ENCODE results near the gene PLK4.
"Not testable (repeated sequence)": the region's sequence is repeated elsewhere in the genome, so short reads cannot be mapped to it uniquely, and the experiment has no call there.

The PLK4 gene

DNA sequence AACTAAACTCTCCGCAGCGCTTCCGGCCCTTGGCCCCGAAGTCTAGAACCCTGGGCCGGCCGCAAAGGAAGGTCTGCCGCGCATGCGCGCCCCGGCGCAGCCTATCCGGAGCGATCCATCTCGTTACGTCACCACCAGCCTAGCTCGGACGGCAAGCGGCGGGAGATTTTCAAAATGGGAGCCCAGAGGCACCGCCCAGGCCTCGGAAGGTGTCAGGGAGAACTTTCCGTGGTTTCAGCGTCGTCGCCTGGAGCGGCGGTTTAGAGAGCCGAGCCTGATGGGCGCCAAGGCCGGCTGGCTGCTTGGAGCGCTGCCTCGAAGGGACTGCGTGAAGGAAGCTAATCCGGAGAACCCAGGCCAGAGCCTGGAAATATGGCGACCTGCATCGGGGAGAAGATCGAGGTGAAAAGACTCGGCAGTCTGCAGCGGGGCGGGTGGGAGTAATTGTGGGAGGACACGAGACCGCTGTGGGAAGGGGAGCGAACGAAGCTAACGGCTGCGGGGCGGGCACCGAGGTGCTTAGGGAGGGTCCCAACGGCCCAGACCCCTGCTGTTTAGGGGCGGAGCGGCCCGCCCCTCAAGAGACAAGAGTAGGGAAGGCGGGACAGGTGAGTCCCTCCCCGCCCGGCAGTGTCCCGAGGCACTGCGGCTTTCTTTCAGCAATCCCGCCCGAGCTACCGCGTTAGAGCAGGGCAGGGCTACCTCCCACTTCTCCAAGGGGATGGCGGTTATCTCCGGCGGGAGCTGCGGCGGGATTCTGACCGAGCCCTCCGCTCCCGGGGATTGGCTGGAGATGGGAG, at the start of gene PLK4:
PLK4 (plus strand) TSS at position 131 of the 800 bp plus-strand sequence; CDS start at position 373, 242 bp downstream.
- DNase-seq (ENCODE audit: extremely low read depth in 1 of 2, low read depth in 1 of 2) = peak; percentile 80 to 89

DNA sequence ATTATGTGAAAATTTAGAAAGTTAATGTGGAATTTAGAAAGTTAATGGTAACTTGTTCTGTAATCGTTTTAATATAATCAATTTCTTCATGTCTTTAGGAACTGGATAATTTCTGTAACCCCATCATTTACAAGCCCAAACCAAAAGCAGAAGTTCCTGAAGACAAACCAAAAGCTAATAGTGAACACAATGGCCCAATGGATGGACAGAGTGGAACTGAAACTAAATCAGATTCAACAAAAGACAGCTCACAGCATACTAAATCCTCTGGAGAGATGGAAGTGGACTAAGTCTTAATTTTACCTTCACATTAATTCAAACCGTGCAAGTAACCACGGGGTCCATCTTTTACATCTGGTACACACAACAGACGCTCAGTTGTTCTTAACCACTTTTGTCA, 48.1 kb upstream of the PLK4 start:
- no peak for DNase-seq (ENCODE audit: extremely low read depth in 1 of 2, low read depth in 1 of 2)

DNA sequence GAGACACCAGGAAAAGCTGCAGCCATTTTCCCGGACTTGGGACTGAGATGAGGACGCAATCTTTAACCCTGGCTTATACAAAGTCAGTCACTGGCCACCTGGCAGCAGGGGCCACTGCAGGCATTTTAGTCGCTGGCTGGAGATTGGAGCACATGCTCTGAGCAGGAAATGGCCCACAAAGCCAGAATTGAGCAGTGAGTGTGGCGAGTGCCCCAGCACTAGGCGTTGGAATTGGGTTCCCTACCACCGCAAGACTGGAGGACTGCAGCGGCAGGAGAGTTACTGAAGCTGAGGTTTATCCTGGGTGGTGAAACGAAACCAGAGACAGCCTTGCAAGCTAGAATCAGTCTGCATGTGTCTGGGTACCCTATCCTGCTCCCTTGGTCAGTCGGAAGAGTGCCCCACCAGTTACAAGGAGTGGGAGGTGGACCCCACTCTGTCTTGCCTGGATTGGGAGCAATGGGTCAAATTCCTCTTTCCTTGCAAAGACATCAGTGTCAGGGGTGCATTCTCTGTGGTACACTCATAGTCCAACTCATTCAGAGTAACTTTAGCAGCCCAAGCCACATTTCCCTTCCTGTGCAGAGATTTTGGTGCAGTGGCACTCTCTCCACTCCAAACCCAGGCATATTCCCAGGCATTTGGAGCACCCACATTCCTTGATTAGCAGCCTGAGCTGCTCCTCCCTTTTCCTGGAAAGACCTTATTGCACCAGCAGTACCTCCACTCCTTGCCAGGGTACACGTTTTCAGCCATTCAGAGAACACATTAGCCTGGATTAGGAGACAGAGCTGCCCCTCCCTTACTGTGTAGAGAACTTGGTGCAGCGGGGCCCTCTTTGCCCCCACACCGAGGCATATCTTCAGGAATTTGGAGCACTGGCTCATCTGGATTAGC, 36.7 kb upstream of the PLK4 start:
- DNase-seq (ENCODE audit: extremely low read depth in 1 of 2, low read depth in 1 of 2) = no peak

DNA sequence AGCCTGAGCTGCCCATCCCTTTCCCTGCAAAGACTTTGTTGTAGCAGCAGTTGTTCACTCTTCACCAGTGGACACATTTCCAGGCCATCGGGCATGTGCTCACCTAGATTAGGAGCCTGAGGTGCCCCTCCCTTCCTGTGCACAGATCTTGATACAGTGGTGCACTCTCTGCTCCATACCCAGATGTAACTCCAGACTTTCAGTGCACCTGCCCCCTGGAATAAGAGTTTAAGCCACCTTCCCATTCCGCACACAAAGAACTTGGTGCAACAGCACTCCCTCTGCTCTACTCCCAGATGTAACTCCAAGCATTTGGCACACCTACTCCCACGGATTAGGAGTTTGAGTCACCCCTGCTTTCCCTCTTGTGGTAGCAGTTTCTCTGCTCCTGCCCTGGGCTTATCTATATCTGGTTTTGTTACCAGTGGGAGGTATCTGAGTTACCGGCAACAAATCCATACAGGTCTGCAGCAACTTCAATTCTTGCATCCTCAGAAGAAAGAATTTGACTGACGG, 36.0 kb upstream of the PLK4 start:
- no peak for DNase-seq (ENCODE audit: extremely low read depth in 1 of 2, low read depth in 1 of 2)

DNA sequence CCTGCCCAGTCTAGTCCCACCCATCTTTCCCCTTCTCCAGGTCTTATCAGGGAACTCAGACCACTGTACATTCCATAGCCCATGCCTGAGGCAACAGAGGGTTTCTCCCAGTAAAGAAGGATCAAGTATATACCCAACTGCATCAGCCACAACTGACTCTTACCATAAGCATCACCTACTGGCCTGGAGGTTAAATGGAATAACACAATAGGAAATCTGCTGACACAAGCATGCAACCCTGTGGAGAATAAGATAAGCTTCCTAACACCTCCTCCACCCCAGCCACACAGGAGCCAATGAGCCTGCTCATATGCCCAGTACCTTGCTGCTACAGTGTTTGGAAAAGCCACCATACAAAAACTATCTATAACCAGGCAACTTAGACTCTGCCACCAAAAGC, 34.6 kb upstream of the PLK4 start:
- no peak for DNase-seq (ENCODE audit: extremely low read depth in 1 of 2, low read depth in 1 of 2)

DNA sequence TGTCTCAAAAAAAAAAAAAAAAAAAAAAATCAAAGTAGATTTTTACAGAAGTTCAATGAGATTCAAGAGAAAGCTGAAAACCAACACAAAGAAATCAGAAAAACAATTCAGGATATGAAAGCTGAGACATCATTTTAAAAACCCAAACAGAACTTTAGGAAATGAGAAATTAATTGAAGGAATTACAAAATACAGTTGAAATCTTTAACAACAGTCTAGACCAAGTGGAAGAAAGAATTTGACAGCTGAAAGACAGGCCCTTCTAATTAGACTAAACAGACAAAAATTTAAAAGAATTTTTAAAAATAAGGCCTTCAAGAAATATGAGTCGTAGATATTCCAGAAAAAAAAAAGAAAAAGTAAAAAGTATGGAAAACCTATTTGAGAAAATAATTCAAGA, 33.9 kb upstream of the PLK4 start:
- no peak for DNase-seq (ENCODE audit: extremely low read depth in 1 of 2, low read depth in 1 of 2)

DNA sequence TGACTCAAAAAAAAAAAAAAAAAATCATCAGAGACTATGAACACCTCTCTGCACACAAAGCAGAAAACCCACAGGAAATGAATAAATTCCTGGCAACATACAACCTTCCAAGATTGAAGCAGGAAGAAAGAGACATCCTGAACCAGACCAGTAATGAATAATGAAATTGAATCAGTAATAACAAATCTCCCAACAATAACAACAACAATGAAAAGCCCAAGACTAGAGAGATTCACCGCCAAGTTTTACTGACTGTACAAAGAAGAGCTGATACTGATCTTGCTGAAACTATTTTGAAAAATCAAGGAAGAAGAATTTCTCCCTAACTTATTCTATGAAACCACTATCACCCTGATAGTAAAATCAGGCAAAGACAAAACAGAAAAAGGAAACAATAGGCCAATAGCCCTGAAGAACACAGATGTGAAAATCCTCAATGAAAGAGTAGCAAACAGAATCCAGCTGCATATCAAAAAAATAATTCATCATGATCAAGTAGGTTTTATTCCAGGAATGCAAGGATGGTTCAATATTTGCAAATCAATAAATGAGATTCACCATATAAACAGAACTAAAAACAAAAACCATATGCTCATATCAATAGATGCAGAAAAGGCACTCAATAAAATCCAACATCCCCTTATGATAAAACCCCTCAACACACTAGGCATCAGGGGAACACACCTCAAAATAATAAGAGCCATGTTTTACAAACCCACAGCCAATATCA, 31.0 kb upstream of the PLK4 start:
- DNase-seq (ENCODE audit: extremely low read depth in 1 of 2, low read depth in 1 of 2) = no peak

DNA sequence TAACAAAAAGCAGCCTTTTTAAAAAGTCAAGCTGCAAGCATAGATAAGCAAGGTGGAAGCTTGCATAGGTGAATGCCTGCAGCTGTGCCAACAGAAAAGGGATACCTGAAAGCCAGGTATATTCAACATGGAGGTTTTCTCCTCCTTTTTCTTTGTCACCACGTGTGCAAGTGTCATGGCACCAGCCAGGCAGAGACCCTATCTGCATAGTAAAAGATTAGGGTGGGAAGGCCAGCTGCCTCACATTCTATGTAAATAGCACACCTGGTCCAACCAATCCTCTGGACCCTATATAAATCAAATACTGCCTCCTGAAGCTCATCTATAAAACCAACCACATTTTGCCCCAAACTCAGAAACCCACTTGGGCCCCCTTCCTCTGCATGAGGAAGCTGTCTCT, 28.0 kb upstream of the PLK4 start:
- no peak for DNase-seq (ENCODE audit: extremely low read depth in 1 of 2, low read depth in 1 of 2)

DNA sequence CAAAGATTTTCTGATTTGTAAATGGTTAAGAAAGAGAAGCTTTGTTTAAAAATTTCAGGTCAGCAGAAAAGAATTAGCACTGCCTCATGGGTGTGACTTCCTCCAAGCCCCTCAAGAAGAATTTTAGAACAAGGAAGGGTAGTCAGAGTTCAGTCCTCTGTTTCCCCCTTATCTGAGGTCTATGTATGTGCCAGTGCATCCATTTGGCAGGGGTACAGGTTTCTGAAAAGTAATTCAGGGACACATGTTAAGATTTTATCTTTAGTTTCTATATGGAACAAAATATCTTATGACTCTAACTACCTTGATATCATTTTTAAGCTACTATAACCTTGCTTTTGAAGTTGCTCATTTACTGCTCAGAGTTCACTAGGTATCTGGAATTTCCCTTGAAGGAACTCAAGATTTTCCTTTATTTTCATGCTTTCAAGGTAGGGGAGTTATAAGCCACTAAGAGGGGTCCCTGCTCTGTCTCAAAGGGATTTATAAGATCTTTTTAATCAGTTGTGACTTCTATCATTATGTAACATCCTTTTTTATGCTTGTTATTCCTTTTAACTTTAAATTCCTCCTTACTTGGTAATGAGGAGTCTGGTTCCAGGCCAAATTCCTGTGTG, 24.4 kb upstream of the PLK4 start:
- no peak for DNase-seq (ENCODE audit: extremely low read depth in 1 of 2, low read depth in 1 of 2)

DNA sequence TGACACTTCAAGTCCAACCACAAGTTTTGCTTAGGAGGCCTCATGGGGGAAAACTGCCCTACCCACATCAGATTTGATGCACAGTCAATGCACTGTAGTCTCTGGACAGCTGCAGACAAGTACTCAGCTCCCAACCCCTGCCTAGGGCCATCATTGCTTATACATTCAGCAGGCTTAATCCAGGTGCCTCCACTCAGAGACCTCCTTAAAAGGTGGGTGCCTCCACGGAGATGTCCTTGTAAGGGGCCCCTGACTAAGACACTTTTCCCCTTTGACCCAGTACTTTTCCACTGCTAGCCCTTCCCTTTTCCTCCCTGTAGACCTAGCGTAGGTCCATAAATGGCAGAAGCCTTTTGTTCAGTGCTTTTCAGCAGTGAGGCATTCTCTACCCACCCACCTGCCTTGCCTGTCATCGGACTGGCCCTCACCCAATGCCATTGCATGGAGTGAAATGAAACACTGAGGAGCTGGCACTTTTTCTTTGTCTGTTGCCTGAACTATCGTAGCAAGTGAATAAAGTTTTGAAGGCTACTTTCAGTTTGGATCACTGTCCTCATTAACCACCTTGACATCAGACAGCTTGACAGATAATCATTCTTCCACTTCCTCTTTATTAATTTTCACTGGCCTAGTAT, 23.8 kb upstream of the PLK4 start:
- DNase-seq (ENCODE audit: extremely low read depth in 1 of 2, low read depth in 1 of 2) = no peak

DNA sequence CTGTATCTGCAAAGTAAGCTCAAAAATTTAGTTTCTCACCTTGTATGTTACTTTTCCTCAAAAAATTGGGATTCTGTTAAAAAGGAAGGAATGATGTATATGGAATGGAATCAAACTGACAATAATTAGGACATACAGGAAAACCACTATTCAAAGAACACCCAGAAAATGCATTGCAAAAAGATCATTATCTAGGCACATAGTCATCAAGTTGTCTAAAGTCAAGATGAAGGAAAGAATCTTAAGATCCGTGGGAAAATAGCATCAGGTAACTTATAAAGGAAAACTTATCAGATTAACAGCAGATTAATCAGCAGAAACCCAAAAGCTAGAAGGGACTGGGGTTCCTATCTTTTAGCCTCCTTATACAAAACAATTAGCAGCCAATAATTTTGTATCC, 23.1 kb upstream of the PLK4 start:
- no peak for DNase-seq (ENCODE audit: extremely low read depth in 1 of 2, low read depth in 1 of 2)

DNA sequence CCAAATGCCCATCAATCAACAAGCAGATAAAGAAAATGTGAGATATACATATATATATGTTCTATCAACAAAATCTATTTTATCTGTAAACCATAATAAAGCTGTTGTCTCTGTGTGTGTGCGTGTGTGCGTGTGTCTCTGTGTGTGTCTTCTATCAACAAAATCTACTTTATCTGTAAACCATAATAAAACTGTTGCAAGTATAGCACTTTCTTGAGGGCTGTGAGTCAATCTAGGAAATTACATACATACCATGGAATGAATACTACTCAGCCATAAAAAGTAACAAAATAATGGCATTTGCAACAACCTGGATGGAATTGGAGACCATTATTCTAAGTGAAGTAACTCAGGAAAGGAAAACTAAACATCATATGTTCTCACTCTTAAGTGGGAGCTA, 12.5 kb upstream of the PLK4 start:
- DNase-seq (ENCODE audit: extremely low read depth in 1 of 2, low read depth in 1 of 2) = no peak

DNA sequence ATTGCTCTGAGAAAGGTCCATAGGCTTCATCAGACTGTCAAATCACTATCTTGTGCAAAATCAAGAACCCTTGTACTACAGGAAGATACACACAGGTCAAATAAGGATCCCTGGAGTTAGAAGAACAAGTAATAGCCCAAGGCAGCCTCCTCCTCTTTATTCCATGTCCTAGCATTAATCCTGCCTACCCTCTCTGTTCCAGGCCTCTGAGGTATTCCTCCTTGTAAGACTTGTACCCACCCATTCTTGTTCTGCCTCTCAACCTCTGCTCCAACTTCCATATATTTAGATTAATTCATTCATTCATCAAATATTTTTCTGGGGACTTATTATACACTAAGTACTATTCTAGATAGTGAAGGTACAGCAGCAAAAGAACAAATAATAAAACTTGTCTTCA, 10.4 kb upstream of the PLK4 start:
- DNase-seq (ENCODE audit: extremely low read depth in 1 of 2, low read depth in 1 of 2) = no peak

DNA sequence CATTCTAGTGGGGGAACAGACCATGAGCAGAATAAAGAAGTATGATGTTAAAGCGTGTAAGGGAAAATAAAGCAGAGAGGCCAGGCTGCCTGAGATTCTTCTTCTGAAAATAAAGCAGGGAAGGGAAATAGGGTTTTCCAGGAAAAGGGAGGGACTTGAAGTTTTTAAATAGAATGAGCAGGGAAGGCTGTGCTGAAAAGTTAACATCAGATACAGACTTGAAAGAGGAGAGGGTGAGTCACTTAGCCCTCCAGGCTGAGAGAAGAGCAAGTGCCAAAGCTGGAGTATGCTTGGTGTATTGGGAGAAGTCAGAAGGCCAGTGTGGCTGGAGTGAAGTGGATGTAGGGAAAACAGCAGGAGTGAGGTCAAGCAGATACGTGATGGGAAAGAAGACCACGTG, 10.0 kb upstream of the PLK4 start:
- DNase-seq (ENCODE audit: extremely low read depth in 1 of 2, low read depth in 1 of 2) = no peak

DNA sequence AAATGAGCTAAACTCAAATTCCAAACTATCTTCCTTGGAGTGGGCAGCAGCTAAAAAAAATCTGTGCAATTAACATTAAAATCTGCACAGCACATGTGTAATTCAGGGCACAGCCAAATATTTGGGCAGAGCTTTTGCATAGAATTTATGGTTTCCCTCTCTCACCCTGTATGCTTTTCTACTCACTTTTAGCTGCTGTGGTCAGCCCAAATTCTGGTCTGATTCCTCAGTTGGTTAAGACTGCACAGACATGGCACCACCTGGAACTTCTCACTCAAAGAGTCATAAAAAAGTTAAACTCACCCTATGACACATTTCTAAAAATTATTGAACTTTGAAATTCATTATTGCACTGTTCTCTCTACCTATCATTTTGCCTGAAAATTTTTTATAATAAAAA, 4.9 kb upstream of the PLK4 start:
- no peak for DNase-seq (ENCODE audit: extremely low read depth in 1 of 2, low read depth in 1 of 2)

DNA sequence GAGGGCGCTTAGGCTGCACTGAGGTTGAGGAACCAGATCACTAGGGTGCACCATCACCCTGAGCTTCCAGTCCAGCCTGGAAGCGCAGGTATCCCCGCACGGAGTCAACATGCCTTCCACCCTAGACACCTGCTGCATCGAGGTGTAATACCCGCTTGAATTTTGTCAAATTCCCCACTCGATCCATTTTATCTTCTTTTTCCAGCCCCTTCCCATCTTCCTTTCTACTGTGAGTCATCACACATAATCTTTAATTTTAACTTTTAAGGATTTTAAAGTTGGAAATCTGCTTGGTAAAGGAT, 821 bp downstream of the PLK4 start:
- DNase-seq (ENCODE audit: extremely low read depth in 1 of 2, low read depth in 1 of 2) = no peak

DNA sequence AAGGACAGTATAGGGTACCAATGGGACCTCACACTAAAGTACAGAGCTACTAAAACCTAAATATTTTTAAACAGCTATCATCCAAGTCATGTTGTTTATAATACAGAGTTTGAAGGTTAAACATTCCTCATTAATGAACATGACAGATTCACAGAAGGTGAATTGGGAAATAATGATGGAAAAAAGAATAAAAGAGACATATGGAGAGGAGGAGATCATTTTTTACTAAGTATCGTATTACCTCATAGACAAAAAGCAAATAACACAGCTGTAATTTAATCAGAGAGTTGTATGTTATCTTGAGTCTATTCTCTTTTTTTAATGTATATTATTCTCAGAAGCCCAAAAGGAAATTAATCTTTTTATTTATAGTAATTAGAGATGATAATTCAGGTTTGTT, 7.9 kb downstream of the PLK4 start:
- DNase-seq (ENCODE audit: extremely low read depth in 1 of 2, low read depth in 1 of 2) = no peak

DNA sequence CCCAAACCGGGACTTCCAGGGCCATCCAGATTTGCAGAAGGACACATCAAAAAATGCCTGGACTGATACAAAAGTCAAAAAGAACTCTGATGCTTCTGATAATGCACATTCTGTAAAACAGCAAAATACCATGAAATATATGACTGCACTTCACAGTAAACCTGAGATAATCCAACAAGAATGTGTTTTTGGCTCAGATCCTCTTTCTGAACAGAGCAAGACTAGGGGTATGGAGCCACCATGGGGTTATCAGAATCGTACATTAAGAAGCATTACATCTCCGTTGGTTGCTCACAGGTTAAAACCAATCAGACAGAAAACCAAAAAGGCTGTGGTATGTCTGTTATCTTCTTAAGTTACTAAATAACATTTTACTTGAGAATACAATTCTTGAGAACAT, 9.2 kb downstream of the PLK4 start:
- DNase-seq (ENCODE audit: extremely low read depth in 1 of 2, low read depth in 1 of 2) = no peak

DNA sequence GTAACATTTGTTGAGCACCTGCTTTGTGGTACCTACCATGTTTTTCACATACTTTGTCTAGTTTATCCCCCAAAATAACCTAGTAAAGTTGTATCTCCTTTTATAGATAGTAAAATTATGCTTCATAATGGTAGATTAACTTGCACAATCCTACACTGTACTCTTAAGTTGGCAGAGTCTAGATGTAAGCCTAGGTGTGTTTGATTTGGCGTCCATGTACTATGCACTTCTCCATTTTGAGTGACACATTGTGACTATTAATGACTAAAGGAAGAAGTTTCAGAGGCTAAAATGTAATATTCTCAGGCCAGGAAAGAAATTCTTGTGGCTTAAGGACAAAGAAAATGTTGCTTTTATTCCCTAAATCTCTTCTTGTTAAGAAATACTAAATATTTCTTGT, 15.4 kb downstream of the PLK4 start:
- DNase-seq (ENCODE audit: extremely low read depth in 1 of 2, low read depth in 1 of 2) = no peak

DNA sequence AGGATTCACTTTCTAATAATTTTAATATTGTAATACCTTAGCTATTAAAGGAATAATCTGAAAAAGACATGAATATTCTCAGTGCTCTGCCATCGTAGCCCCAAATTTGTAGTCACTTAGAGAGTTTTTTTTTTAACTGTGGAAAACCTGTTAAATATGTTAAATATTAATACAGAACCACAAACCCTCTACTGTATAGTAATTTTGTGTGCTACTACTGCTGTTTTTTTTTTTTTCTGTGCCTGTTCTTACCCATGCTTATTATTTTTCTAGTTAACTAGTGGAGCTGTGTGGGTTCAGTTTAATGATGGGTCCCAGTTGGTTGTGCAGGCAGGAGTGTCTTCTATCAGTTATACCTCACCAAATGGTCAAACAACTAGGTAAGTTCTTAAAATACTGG, 15.8 kb downstream of the PLK4 start:
- no peak for DNase-seq (ENCODE audit: extremely low read depth in 1 of 2, low read depth in 1 of 2)

DNA sequence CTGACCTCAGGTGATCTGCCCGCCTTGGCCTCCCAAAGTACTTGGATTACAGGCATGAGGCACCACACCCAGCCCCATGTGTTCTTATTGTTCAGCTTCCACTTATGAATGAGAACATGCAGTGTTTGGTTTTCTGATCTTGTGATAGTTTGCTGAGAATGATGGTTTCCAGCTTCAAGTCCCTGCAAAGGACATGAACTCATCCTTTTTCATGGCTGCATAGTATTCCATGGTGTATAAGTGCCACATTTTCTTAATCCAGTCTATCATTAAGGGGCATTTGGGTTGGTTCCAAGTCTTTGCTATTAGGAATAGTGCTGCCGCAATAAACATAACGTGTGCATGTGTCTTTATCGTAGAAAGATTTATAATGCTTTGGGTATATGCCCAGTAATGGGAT, 19.0 kb downstream of the PLK4 start:
- not testable (repeated sequence) for DNase-seq (ENCODE audit: extremely low read depth in 1 of 2, low read depth in 1 of 2)

Data from activated CD8-positive, alpha-beta memory T cell treated with anti-CD3 and anti-CD28 coated beads for 1 hour (primary cell).